OCI-LY7 (cell line): ENCODE data around the gene NOP16.

ENCODE experiments used
- CTCF ChIP-seq: fragments of 200-600 bp; sonication (generic); conservative IDR thresholded peaks from 2 replicates; pipeline ENCODE4 v1.5.1; 2014; ENCODE audit warnings: mild to moderate bottlenecking, antibody characterized with exemption, low read length, moderate library complexity, mixed read lengths
- EZH2phosphoT487 ChIP-seq: fragments of 200-600 bp; sonication (generic); IDR thresholded peaks from 2 replicates; pipeline ENCODE4 v1.6.1; 2018; ENCODE audit warnings: low read depth, borderline replicate concordance, mild to moderate bottlenecking, mixed run types, antibody characterized with exemption, low read length, moderate library complexity, mixed read lengths

GRCh38 chr5:176366232-176366894 is 22.0 kb downstream of the NOP16 start:
- no peak for TF ChIP-seq CTCF
- TF ChIP-seq EZH2phosphoT487: no peak
